OCI-LY1 (cell line): ENCODE results near the gene ASIC5.

Experiments
- H2AFZ ChIP-seq: fragments of 200-600 bp; sonication (generic), shearing (Covaris generic); 2 replicates; pipeline ENCODE4 v1.6.0; 2014; ENCODE audit warnings: antibody characterized with exemption, mild to moderate bottlenecking, low read length
- H3F3A ChIP-seq: fragments of 200-600 bp; sonication (generic), shearing (Covaris generic); 2 replicates; pipeline ENCODE4 v1.6.0; 2014; ENCODE audit warnings: mild to moderate bottlenecking, antibody characterized with exemption, low read length, moderate library complexity; ENCODE audit not compliant: insufficient read depth
- H3K27ac ChIP-seq: fragments of 200-600 bp; sonication (generic); 2 replicates; pipeline ENCODE4 v1.5.1; 2014; ENCODE audit warnings: low read length, mixed run types, mild to moderate bottlenecking, low read depth; ENCODE audit not compliant: poor library complexity, severe bottlenecking
- H3K27me3 ChIP-seq: fragments of 200-600 bp; sonication (generic); 2 replicates; pipeline ENCODE4 v1.6.0; 2014; ENCODE audit warnings: antibody characterized with exemption, mild to moderate bottlenecking, low read length, moderate library complexity; ENCODE audit not compliant: insufficient read depth
- H3K36me3 ChIP-seq: fragments of 200-600 bp; sonication (generic); 2 replicates; pipeline ENCODE4 v1.6.1; 2014; ENCODE audit warnings: mild to moderate bottlenecking, antibody characterized with exemption, low read length, moderate library complexity, mixed read lengths; ENCODE audit not compliant: insufficient read depth
- H3K4me1 ChIP-seq: fragments of 200-600 bp; sonication (generic); 2 replicates; pipeline ENCODE4 v1.5.1; 2014; ENCODE audit warnings: mild to moderate bottlenecking, low read length, moderate library complexity; ENCODE audit not compliant: insufficient read depth, severe bottlenecking
- H3K4me2 ChIP-seq: fragments of 200-600 bp; sonication (generic), shearing (Covaris generic); 2 replicates; pipeline ENCODE4 v1.6.1; 2014; ENCODE audit warnings: low read length
- H3K4me3 ChIP-seq: fragments of 200-600 bp; sonication (generic); 2 replicates; pipeline ENCODE4 v1.5.1; 2014; ENCODE audit warnings: low read length, low read depth, mild to moderate bottlenecking, mixed read lengths; ENCODE audit not compliant: poor library complexity, severe bottlenecking
- H3K79me2 ChIP-seq: fragments of 200-600 bp; shearing (Covaris generic); 2 replicates; pipeline ENCODE4 v1.6.1; 2016; ENCODE audit warnings: mixed run types, low read length, mixed read lengths; ENCODE audit not compliant: insufficient read depth
- H3K9ac ChIP-seq: fragments of 200-600 bp; sonication (generic), shearing (Covaris generic); 2 replicates; pipeline ENCODE4 v1.6.1; 2014; ENCODE audit warnings: mild to moderate bottlenecking, low read length, mixed read lengths
- H3K9me2 ChIP-seq: fragments of 200-600 bp; sonication (generic), shearing (Covaris generic); 2 replicates; pipeline ENCODE4 v1.6.1; 2014; ENCODE audit warnings: low read depth, mild to moderate bottlenecking, low read length, mixed read lengths
- H3K9me3 ChIP-seq: fragments of 200-600 bp; shearing (Covaris generic); 2 replicates; pipeline ENCODE4 v1.6.1; 2014; ENCODE audit warnings: low read length, mixed read lengths
- H4K20me1 ChIP-seq: fragments of 200-600 bp; sonication (generic), shearing (Covaris generic); 2 replicates; pipeline ENCODE4 v1.6.0; 2016; ENCODE audit warnings: mild to moderate bottlenecking, low read length; ENCODE audit not compliant: insufficient read depth
- EZH2 ChIP-seq: fragments of 200-600 bp; sonication (generic), shearing (Covaris generic); IDR thresholded peaks from 2 replicates; pipeline ENCODE4 v1.8.0; 2017; ENCODE audit warnings: borderline replicate concordance, mixed run types, mild to moderate bottlenecking, antibody characterized with exemption, low read length, moderate library complexity, mixed read lengths
- TF ChIP-seq, protein P1 (sequence below): fragments of 200-600 bp; sonication (generic), shearing (Covaris generic); IDR thresholded peaks from 2 replicates; pipeline ENCODE4 v1.5.1; 2017; ENCODE audit warnings: mild to moderate bottlenecking, antibody characterized with exemption, low read length, moderate library complexity, mixed read lengths

ASIC5 gene

DNA sequence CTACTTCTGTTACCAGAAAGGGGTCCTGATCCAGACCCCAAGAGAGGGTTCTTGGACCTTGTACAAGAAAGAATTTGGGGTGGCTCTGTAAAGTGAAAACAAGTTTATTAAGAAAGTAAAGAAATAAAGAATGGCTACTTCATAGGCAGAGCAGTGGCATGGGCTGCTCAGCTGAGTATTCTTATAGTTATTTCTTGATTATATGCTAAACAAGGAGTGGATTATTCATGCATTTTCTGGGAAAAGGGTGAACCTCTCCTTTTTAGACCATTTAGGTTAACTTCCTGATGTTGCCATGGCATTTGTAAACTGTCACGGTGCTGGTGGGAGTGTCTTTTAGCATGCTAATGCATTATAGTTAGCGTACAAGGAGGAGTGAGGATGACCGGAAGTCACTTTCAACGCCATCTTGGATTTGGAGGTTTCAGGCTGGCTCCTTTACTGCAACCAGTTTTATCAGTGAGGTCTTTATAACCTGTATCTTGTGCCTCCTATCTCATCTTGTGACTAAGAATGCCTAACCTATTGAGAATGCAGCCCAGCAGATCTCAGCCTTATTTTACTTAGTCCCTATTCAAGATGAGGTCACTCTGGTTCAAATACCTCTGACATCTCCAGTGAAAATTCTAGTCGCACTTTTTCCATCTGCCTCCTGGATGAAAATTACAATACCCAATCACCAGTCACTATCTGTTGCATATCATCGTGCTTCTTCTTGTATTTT, 21.9 kb upstream of the ASIC5 start:
- Histone ChIP-seq H3K9ac (no peak overlapping the region), H3K36me3 (no peaks in the 10 kb centered on the region), H4K20me1 (no peaks in the 10 kb centered on the region), H3K4me3 (no peak overlapping the region), H3K4me2 (no peak overlapping the region), H3K9me2 (no peaks in the 10 kb centered on the region), H3K79me2 (no peaks in the 10 kb centered on the region), H2AFZ (no peak overlapping the region), H3K27ac (no peak overlapping the region), H3F3A (no peaks in the 10 kb centered on the region), H3K27me3 (no peaks in the 10 kb centered on the region), H3K4me1 (no peaks in the 10 kb centered on the region), H3K9me3 (no peaks in the 10 kb centered on the region)
- TF ChIP-seq EZH2: no peak
- TF ChIP-seq, protein P1, sequence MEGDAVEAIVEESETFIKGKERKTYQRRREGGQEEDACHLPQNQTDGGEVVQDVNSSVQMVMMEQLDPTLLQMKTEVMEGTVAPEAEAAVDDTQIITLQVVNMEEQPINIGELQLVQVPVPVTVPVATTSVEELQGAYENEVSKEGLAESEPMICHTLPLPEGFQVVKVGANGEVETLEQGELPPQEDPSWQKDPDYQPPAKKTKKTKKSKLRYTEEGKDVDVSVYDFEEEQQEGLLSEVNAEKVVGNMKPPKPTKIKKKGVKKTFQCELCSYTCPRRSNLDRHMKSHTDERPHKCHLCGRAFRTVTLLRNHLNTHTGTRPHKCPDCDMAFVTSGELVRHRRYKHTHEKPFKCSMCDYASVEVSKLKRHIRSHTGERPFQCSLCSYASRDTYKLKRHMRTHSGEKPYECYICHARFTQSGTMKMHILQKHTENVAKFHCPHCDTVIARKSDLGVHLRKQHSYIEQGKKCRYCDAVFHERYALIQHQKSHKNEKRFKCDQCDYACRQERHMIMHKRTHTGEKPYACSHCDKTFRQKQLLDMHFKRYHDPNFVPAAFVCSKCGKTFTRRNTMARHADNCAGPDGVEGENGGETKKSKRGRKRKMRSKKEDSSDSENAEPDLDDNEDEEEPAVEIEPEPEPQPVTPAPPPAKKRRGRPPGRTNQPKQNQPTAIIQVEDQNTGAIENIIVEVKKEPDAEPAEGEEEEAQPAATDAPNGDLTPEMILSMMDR: no peak

DNA sequence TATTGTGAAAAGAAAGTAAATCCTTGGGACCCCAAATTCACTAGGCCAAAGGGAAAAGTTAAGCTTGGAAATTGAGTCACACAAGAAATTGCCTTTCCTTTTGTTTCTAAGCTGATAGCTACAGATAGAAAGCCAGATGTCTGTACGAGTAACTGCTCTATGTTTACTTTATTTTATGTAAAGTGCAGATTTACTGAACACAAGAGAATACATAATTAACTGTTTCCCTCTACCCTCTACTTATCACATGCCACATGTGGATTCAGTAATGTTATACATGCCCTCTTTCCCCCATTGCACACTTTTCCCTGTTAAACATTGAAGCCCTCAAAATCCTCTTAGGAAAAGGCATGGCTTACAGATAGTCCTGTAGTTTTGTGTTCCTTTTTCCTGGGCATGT, 21.0 kb upstream of the ASIC5 start:
- no peak for TF ChIP-seq EZH2
- TF ChIP-seq, protein P1: no peak
- Histone ChIP-seq H3K4me2 (no peak overlapping the region), H3K4me3 (no peak overlapping the region), H2AFZ (no peak overlapping the region), H3K4me1 (no peaks in the 10 kb centered on the region), H3K36me3 (no peaks in the 10 kb centered on the region), H3K9me2 (no peaks in the 10 kb centered on the region), H3K27me3 (no peaks in the 10 kb centered on the region), H3K27ac (no peak overlapping the region), H3K9ac (no peak overlapping the region), H4K20me1 (no peaks in the 10 kb centered on the region), H3K9me3 (no peaks in the 10 kb centered on the region), H3K79me2 (no peaks in the 10 kb centered on the region), H3F3A (no peaks in the 10 kb centered on the region)

DNA sequence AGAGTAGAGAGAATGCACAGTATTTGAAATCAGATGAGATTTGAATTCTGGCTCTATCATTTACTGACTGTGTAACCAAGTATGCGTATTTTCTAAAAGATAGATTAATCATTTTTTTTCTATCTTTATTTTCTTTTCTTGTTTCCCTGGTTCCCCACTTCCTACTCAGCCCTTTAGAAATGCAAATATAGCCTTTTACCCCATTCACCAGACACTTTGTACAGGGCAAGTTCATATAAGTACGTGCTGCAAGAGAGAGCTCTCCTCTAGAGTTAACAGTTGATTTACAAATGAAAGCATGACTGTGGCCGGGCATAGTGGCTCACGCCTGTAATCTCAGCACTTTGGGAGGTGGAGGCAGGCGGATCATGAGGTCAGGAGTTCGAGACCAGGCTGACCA, 19.6 kb upstream of the ASIC5 start:
- Histone ChIP-seq H4K20me1 (no peaks in the 10 kb centered on the region), H3K9me2 (no peaks in the 10 kb centered on the region), H3K9ac (no peak overlapping the region), H3K27me3 (no peaks in the 10 kb centered on the region), H3K36me3 (no peaks in the 10 kb centered on the region), H3K4me2 (no peak overlapping the region), H3K9me3 (no peaks in the 10 kb centered on the region), H3K27ac (no peak overlapping the region), H3K4me3 (no peak overlapping the region), H3F3A (no peaks in the 10 kb centered on the region), H3K79me2 (no peaks in the 10 kb centered on the region), H3K4me1 (no peaks in the 10 kb centered on the region), H2AFZ (no peak overlapping the region)
- TF ChIP-seq EZH2: no peak
- TF ChIP-seq, protein P1: no peak
